ENCODE results near the gene RBM33. TPM values are rescaled to one million over a fixed set of nuclear protein-coding genes. Genes with fewer than 3 reads are reported as not detected.

The RBM33 gene
- total and polyA plus RNA-seq, 9 of the 15 experiments (the other 6 are each of a cell fraction or from before 2014, with no cell fraction given): 4.4 to 80.7 (median 27.3) TPM

- peaks cover 79% of the 10 kb centered on the region for H3K79me2 ChIP-seq (ENCODE audit: control insufficient read depth, insufficient read depth, low read length)
- no TSS peak for BruUV-seq (replicated peaks)
- no peaks in the 10 kb centered on the region for H3K9me3 ChIP-seq (replicated peaks; ENCODE audit: control insufficient read depth, insufficient read depth, low read depth, low read length)
- WGBS (ENCODE audit: insufficient coverage, low coverage, missing lambda C conversion rate): 51% methylated on average over 11 of the region's 12 CpGs
- POLR2A ChIA-PET: interaction anchor here (0.5 to 1.6 kb wide), 8 partner anchors 11 to 714 kb away, joined by 3 read pairs; no protein-coding TSS in a partner anchor
- H3K27me3 ChIP-seq (ENCODE audit: control insufficient read depth in 2 of 2, insufficient read depth in 2 of 2, low read length in 2 of 2): no peaks in the 10 kb centered on the region
- ATAC-seq (peak; percentile 81), DNase-seq (ENCODE audit: extremely low read depth in 1 of 4, low spot score in 3 of 4) (peak; percentile 39 to 62 (median 41)), FAIRE-seq (peak; percentile 29)
- peaks cover 27% of the 10 kb centered on the region for H4K20me1 ChIP-seq (replicated peaks; ENCODE audit: control insufficient read depth, insufficient read depth, low read length)
- H2AFZ ChIP-seq (ENCODE audit: low read depth, low read length): no peak overlapping the region
- H3K36me3 ChIP-seq (ENCODE audit: control insufficient read depth, insufficient read depth, low read length): peaks cover 92% of the 10 kb centered on the region
- intact Hi-C loops (cut with micrococcal nuclease): no loop called here
- peak overlapping the region; percentile 37; the same call in 2 of the 3 replicates for H3K27ac ChIP-seq (ENCODE audit: extremely low read depth, low read depth, low read length)
- H3K9me1 ChIP-seq (ENCODE audit: control insufficient read depth, insufficient read depth, low read length): peaks cover 3% of the 10 kb centered on the region
- H3K4me3 ChIP-seq: no peak overlapping the region
- no peak overlapping the region; a peak in 1 of 4 replicates for H3K9ac ChIP-seq (ENCODE audit: insufficient read depth in 1 of 2, low read depth in 2 of 2, low read length in 2 of 2)
- peak overlapping the region; percentile 30; the same call in 1 of the 2 replicates for H3K4me2 ChIP-seq (ENCODE audit: insufficient read depth, low read length)
- in situ Hi-C loops (cut with MboI): no loop called here
- CTCF ChIA-PET (ENCODE audit: low intra/inter-chr PET ratio): no interaction called here
- H3K4me1 ChIP-seq (replicated peaks in 1 of 2; ENCODE audit: control insufficient read depth in 2 of 2, insufficient read depth in 2 of 2, low read length in 2 of 2): peaks cover 7 to 8% of the 10 kb centered on the region in 2 experiments; a peak in 4 of 5 replicates
- no peak for TF ChIP-seq CEBPB (tag; IDR thresholded peaks at IDR 0.05)
- peak; percentile 42; the same call in 1 of the 2 replicates for TF ChIP-seq RAD51 (IDR thresholded peaks at IDR 0.05; ENCODE audit: borderline replicate concordance, low read depth)
- TF ChIP-seq ARID3A (IDR thresholded peaks at IDR 0.05; ENCODE audit: borderline replicate concordance, low read depth, low read length): no peak
- no peak for TF ChIP-seq ZNF778 (CRISPR knock-in tag; IDR thresholded peaks at IDR 0.05)
- TF ChIP-seq CREBBP (IDR thresholded peaks at IDR 0.05; ENCODE audit: low read depth, low read length): no peak
- no peak for TF ChIP-seq RFX1 (IDR thresholded peaks at IDR 0.05)
- TF ChIP-seq MTA3 (IDR thresholded peaks at IDR 0.05; ENCODE audit: borderline replicate concordance): no peak
- no peak for TF ChIP-seq BRCA1 (IDR thresholded peaks at IDR 0.05)
- no peak for TF ChIP-seq BRCA1 (CRISPR knock-in tag; IDR thresholded peaks at IDR 0.05)
- TF ChIP-seq TAF15 (IDR thresholded peaks at IDR 0.05; ENCODE audit: low read depth, low read length): no peak
- no peak for TF ChIP-seq FUS (optimal IDR thresholded peaks at IDR 0.05; ENCODE audit: low read depth, low read length)
- TF ChIP-seq JUN (IDR thresholded peaks at IDR 0.05; ENCODE audit: borderline replicate concordance, low read depth, low read length): no peak
- no peak for TF ChIP-seq JUN (CRISPR knock-in tag; IDR thresholded peaks at IDR 0.05; ENCODE audit: borderline replicate concordance)
Measured at GRCh38 chr7:155717010-155717744, 72.7 kb downstream of the RBM33 start.

Measured in K562 (cell line).